HG03432 (cell line): ENCODE results near the gene ERCC6L.
"Not testable (repeated sequence)": the region's sequence is repeated elsewhere in the genome, so short reads cannot be mapped to it uniquely, and the experiment has no call there.

ENCODE experiments used
- ATAC-seq: cut with Tn5 transposase; IDR thresholded peaks from one replicate; pipeline ENCODE4 v1.9.1; 2021; ENCODE audit warnings: mild to moderate bottlenecking, moderate library complexity; ENCODE audit not compliant: unreplicated experiment

ERCC6L gene

DNA sequence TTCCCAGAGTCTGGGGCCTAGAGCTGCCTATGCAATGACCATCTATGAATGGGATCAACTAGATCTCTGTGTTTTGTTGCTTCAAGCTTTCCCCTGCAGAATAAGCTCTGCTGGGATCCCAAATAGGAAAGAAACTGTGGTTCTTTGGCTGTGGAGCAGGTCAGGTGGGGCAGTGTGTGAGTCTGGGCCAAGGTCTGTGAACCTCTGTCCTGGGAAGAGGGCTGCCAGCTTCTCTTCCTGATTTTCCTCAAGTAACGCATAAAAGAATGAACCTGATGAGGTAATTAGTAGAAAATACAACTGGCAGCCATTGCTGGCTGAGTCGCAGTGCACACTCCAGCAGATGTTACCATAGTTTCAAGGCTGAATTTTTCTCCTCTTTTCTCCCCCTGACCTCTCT, 61.8 kb downstream of the ERCC6L start:
- ATAC-seq, result no peak

GRCh38 chrX:72176289-72176688, 62.5 kb downstream of the ERCC6L start:
- not testable (repeated sequence) for ATAC-seq

DNA sequence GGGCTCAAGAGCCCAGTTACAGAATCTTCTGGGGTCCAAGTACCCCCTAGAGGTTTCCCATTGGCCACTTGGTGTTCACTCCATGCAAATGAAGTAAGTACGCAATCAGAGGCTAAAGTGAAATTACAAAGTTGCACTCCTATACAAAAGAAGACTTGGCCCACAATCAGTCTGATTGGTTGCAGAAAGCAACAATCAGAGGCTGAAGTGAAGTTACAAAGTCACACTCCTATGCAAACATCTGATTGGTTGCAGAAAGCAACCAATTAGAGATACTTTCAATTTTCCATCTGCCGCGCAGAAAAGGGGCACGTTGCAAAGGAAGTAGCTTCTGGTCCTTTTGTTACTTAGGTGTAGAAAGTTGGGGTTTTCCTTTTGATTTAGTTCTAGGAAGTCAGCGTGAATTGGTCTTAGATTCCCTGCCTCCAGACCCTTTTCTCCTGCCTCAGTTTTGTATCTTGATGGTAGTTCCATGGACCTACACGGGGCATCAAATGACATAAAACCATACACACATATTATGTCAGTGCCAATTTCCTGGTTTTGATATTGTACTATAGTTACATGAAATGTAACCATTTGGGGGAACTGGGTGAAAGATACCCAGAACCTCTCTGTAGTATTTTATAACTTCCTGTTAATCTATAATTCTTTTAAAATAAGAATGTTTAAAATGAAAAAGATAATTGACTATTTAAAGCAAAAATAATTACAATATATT, 69.7 kb downstream of the ERCC6L start:
- no peak for ATAC-seq

GRCh38 chrX:72165551-72165950, 73.3 kb downstream of the ERCC6L start:
- no peak for ATAC-seq

- no peak for ATAC-seq
Measured at GRCh38 chrX:72159769-72160168, 79.1 kb downstream of the ERCC6L start.

DNA sequence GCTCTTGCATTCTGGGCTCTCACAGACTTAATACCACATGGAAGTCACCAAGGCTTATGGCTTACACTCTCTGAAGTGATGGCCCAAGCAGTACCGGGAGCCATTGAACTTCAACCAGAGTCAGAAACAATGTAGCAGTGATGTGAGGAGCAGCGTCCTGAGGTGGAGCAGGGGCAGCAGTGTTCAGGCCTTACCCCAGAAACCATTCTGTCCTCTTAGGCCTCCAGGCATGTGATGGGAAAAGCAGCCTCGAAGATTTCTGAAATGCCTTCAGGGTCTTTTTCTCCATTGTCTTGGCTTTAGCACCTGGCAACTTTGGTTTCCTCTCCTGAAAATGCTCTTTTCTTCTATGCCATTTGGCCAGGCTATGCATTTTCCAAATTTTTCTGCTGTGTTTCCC, 80.1 kb downstream of the ERCC6L start:
- ATAC-seq, result no peak
